K562 (cell line): Measurements from ENCODE around the gene MRPS26. TPM values are rescaled to one million over a fixed set of nuclear protein-coding genes. Genes with fewer than 3 reads are reported as not detected.

Source experiments
- ARID1B ChIP-seq: fragments of 450-650 bp; IDR thresholded peaks from 2 replicates; pipeline ENCODE4 v1.6.1; 2016; ENCODE audit warnings: antibody characterized with exemption, mild to moderate bottlenecking, inconsistent platforms
- CREB1 ChIP-seq, 2 experiments: sonication (generic) in 1 of 2; formaldehyde crosslinking in 1 of 2; IDR thresholded peaks; 2 replicates each; pipeline versions ENCODE4 v1.6.1 to v1.8.0; 2012 to 2022; ENCODE audit warnings: inconsistent platforms in 1 of 2, mild to moderate bottlenecking in 1 of 2, missing genetic modification reagents in 1 of 2, moderate library complexity in 1 of 2
- HCFC1 ChIP-seq: IDR thresholded peaks from 2 replicates; pipeline ENCODE4 v1.6.1; 2012; ENCODE audit warnings: low read depth, low read length, improper control_type of control experiment
- HSF4 ChIP-seq: fragments of 250-450 bp; sonication (Bioruptor Pico); IDR thresholded peaks from 2 replicates; pipeline ENCODE4 v2.1.2; 2022; ENCODE audit warnings: mild to moderate bottlenecking, moderate library complexity, borderline replicate concordance
- MAX ChIP-seq: sonication (generic); formaldehyde crosslinking; IDR thresholded peaks from 2 replicates; pipeline ENCODE4 v1.9.0; 2022; ENCODE audit warnings: mild to moderate bottlenecking, missing genetic modification reagents
- MAZ ChIP-seq, 2 experiments: fragments of 450-650 bp in 1 of 2; sonication (generic) in 1 of 2; formaldehyde crosslinking; IDR thresholded peaks in 1 of 2; conservative IDR thresholded peaks in 1 of 2; 2 replicates each; pipeline versions ENCODE4 v1.4.0 to v1.5.0; 2020; ENCODE audit warnings: mild to moderate bottlenecking in 1 of 2, missing genetic modification reagents in 1 of 2
- MTA3 ChIP-seq: fragments of 450-650 bp; formaldehyde crosslinking; IDR thresholded peaks from 2 replicates; pipeline ENCODE4 v1.6.1; 2017; ENCODE audit warnings: mild to moderate bottlenecking, borderline replicate concordance
- PHB2 ChIP-seq: fragments of 450-650 bp; IDR thresholded peaks from 2 replicates; pipeline ENCODE4 v1.6.1; 2017; ENCODE audit warnings: low read depth
- PKNOX1 ChIP-seq: fragments of 450-650 bp; IDR thresholded peaks from 2 replicates; pipeline ENCODE4 v1.6.1; 2016
- RNF2 ChIP-seq: sonication (generic); IDR thresholded peaks from 2 replicates; pipeline ENCODE4 v1.6.1; 2016
- SIN3A ChIP-seq, 2 experiments: fragments of 150-350 bp in 1 of 2; IDR thresholded peaks; 2 replicates each; pipeline ENCODE4 v1.6.1; 2011 to 2016; ENCODE audit warnings: borderline replicate concordance in 2 of 2, low read depth in 2 of 2, low read length in 2 of 2, mild to moderate bottlenecking in 2 of 2, moderate library complexity in 2 of 2; ENCODE audit not compliant: control insufficient read depth in 1 of 2
- SRSF7 ChIP-seq: fragments of 200-400 bp; formaldehyde crosslinking; optimal IDR thresholded peaks from 2 replicates; pipeline ENCODE3; 2017; ENCODE audit warnings: mild to moderate bottlenecking, low read depth, low read length
- TEAD1 ChIP-seq, 2 experiments: fragments of 450-650 bp in 1 of 2; sonication (generic) in 1 of 2; formaldehyde crosslinking; IDR thresholded peaks; 2 replicates each; pipeline versions ENCODE4 v1.4.0 to v1.8.0; 2020 to 2022; ENCODE audit warnings: mild to moderate bottlenecking in 2 of 2, missing genetic modification reagents in 1 of 2
- TFAP4 ChIP-seq: sonication (generic); formaldehyde crosslinking; IDR thresholded peaks from 2 replicates; pipeline ENCODE4 v1.8.0; 2022; ENCODE audit warnings: missing genetic modification reagents, mild to moderate bottlenecking, moderate library complexity, borderline replicate concordance
- USF1 ChIP-seq: sonication (generic); formaldehyde crosslinking; IDR thresholded peaks from 2 replicates; pipeline ENCODE4 v1.9.0; 2022; ENCODE audit warnings: mild to moderate bottlenecking, missing genetic modification reagents
- VEZF1 ChIP-seq: fragments of 200-800 bp; sonication (Bioruptor generic); IDR thresholded peaks from 2 replicates; pipeline ENCODE4 v1.6.1; 2017; ENCODE audit warnings: missing genetic modification characterization, missing compliant biosample characterization
- ZBTB34 ChIP-seq: fragments of 250-450 bp; sonication (Bioruptor Pico); IDR thresholded peaks from 2 replicates; pipeline ENCODE4 v1.8.0; 2021; ENCODE audit warnings: mild to moderate bottlenecking, moderate library complexity
- ZNF282 ChIP-seq: sonication (generic); formaldehyde crosslinking; IDR thresholded peaks from 2 replicates; pipeline ENCODE4 v1.8.1; 2023; ENCODE audit warnings: missing genetic modification reagents
- ZNF431 ChIP-seq: sonication (generic); formaldehyde crosslinking; IDR thresholded peaks from 2 replicates; pipeline ENCODE4 v1.8.0; 2022; ENCODE audit warnings: mild to moderate bottlenecking, missing genetic modification reagents
- ZNF561 ChIP-seq: fragments of 450-650 bp; formaldehyde crosslinking; conservative IDR thresholded peaks from 2 replicates; pipeline ENCODE4 v1.4.0; 2020; ENCODE audit warnings: mild to moderate bottlenecking, moderate library complexity
- polyA plus RNA-seq, 8 experiments: library from polyadenylated mRNA; depleted of rRNA in 4 of 8; stranded (reverse) in 5 of 8; unstranded in 3 of 8; fragments of >200 nt; fragmentation: Nextera tagmentation in 2 of 8; fragmentation: Illumina TruSeq in 1 of 8; extraction: Ambion mirVana in 2 of 8; extraction: Trizol in 1 of 8; gene quantifications; 2 replicates each; pipeline versions ENCODE4 v1.2.1 to v1.2.3, GENCODE V29; 2011 to 2014; ENCODE audit warnings: inconsistent platforms in 1 of 8, missing spikeins in 1 of 8
- total RNA-seq, 7 experiments: library from RNA; depleted of rRNA in 6 of 7; stranded (reverse); fragments of >200 nt in 6 of 7; fragmentation: Illumina TruSeq in 2 of 7; extraction: Trizol in 2 of 7; gene quantifications; 2 replicates each; pipeline versions ENCODE4 v1.2.1 to v1.2.3, GENCODE V29; 2011 to 2021; ENCODE audit warnings: low replicate concordance in 1 of 7

MRPS26 gene
- total and polyA plus RNA-seq, 9 of the 15 experiments (the other 6 are each of a cell fraction or from before 2014, with no cell fraction given) = 2.7 to 70.5 (median 28.8) TPM

GRCh38 chr20:3045816-3046676, at the start of gene MRPS26 (continued):
- TF ChIP-seq PKNOX1 = peak; percentile 42; the same call in 1 of the 2 replicates
- TF ChIP-seq TFAP4 = peak; percentile 81; the same call in 1 of the 2 replicates
- TF ChIP-seq TEAD1 (CRISPR knock-in tag; IDR thresholded peaks at IDR 0.05) = peak in 1 of 2 experiments; percentile 85; a peak in 2 of 4 replicates
- no peak for TF ChIP-seq ARID1B
- no peak for TF ChIP-seq SRSF7
- no peak for TF ChIP-seq RNF2
- no peak for TF ChIP-seq ZBTB34 (CRISPR knock-in tag)
- TF ChIP-seq SIN3A (IDR thresholded peaks at IDR 0.05; ENCODE audit: borderline replicate concordance in 2 of 2, control insufficient read depth in 1 of 2, low read depth in 2 of 2, low read length in 2 of 2) = peak; percentile 40 to 51; a peak in 2 of 4 replicates
- peak; percentile 70; the same call in 1 of the 2 replicates for TF ChIP-seq CREB1 (IDR thresholded peaks at IDR 0.05)
- peak; percentile 72 for TF ChIP-seq CREB1 (CRISPR knock-in tag; IDR thresholded peaks at IDR 0.05)
- TF ChIP-seq ZNF282 (CRISPR knock-in tag) = 0 out of 2 replicates have a peak, but pooled peaks have one; percentile 18
- TF ChIP-seq MTA3 = 0 out of 2 replicates have a peak, but pooled peaks have one; percentile 56
- 0 out of 2 replicates have a peak, but pooled peaks have one; percentile 30 for TF ChIP-seq ZNF431
- no peak for TF ChIP-seq PHB2
- TF ChIP-seq MAZ (CRISPR knock-in tag; conservative IDR thresholded peaks at IDR 0.05 in 1 of 2, IDR thresholded peaks at IDR 0.05 in 1 of 2) = peak; percentile 62 to 78; a peak in 2 of 4 replicates
- peak; percentile 76 for TF ChIP-seq MAX
- TF ChIP-seq ZNF561 (CRISPR knock-in tag) = no peak
- peak; percentile 45; the same call in 1 of the 2 replicates for TF ChIP-seq USF1 (CRISPR knock-in tag)
- peak; percentile 76 for TF ChIP-seq VEZF1 (CRISPR knock-in tag)
- peak; percentile 89 for TF ChIP-seq HCFC1
- TF ChIP-seq HSF4 (CRISPR knock-in tag) = no peak
